Loucy (cell line): ENCODE results near the gene OR4F6.

ENCODE experiments used
- EZH2phosphoT487 ChIP-seq: fragments of 200-600 bp; IDR thresholded peaks from 2 replicates; pipeline ENCODE4 v1.6.1; 2018; ENCODE audit warnings: antibody characterized with exemption, mild to moderate bottlenecking, moderate library complexity, borderline replicate concordance
- TF ChIP-seq, protein P1 (sequence below): fragments of 200-600 bp; sonication (generic); conservative IDR thresholded peaks from 2 replicates; pipeline ENCODE4 v1.5.1; 2014; ENCODE audit warnings: mild to moderate bottlenecking, antibody characterized with exemption, low read length

DNA sequence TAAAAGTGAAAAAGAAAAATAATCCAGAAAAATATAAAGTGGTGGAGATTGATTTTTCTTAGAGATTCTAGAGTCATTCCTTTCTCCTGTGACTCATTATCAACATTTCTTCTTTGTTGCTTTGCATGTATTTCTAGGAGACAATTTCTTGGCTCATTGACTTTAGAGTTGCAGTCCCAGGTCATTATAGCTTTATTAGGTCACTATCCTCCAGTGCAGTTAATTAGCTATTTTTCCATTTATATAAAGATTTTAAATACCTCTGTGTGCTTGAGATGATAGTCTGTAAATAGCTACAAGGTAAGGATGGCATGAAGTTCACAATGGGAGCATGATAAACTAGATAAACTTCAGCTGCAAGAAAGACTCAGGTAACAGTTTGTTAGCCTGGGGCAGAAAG is 8.6 kb downstream of the OR4F6 start, which contains the start of gene OR4F15:
- TF ChIP-seq, protein P1, sequence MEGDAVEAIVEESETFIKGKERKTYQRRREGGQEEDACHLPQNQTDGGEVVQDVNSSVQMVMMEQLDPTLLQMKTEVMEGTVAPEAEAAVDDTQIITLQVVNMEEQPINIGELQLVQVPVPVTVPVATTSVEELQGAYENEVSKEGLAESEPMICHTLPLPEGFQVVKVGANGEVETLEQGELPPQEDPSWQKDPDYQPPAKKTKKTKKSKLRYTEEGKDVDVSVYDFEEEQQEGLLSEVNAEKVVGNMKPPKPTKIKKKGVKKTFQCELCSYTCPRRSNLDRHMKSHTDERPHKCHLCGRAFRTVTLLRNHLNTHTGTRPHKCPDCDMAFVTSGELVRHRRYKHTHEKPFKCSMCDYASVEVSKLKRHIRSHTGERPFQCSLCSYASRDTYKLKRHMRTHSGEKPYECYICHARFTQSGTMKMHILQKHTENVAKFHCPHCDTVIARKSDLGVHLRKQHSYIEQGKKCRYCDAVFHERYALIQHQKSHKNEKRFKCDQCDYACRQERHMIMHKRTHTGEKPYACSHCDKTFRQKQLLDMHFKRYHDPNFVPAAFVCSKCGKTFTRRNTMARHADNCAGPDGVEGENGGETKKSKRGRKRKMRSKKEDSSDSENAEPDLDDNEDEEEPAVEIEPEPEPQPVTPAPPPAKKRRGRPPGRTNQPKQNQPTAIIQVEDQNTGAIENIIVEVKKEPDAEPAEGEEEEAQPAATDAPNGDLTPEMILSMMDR = no peak
- TF ChIP-seq EZH2phosphoT487 = no peak
